Endometrial microvascular endothelial cells (primary cell): ENCODE measurements around the gene PIK3C2B. TPM values are rescaled to one million over a fixed set of nuclear protein-coding genes. Genes with fewer than 3 reads are reported as not detected.

ENCODE experiments used
- in situ Hi-C: cut with HindIII; loops from 2 replicates; pipeline ENCODE4 v1.10.0; 2017; ENCODE audit warnings: low sequenced_read_pairs, low pct_unique_long_range_greater_than_20kb; ENCODE audit errors: inconsistent ontology term
- total RNA-seq: library from RNA; depleted of rRNA; stranded (reverse); fragments of >200 nt; gene quantifications from one replicate; pipeline ENCODE4 v1.2.3, GENCODE V29; 2015; ENCODE audit errors: inconsistent ontology term

PIK3C2B gene
- total RNA-seq, 1 donor from 2014 or later: 14.9 TPM

DNA sequence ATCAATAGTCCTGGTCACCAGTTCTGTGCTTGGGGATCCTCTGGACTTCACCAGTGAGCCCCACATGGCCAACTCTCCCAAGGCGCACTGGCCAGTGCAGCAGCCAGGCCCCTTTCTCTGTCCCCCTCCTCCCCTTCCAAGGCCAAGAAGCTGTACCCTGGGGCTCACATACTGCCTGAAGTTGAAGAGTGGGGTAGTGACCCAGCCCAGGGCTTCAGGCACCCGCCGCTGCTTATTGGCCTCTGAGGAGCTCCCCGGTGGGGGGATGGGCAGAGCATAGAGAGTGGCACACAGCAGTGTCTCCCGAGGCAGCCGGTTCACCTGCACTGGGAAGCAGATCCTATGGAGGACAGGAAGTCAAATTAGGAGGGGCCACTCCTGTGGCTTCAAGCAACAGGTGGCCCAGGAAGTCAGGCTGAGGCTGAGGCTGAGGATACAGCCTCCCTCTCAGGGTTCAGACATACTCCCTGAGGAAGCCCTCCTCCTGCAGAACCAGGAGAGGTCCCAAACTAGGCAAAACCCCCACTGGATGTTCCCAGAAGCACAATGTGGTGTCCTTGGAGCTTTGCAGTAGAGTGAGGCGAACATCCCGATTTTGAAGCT is 44.8 kb downstream of the PIK3C2B start:
- in situ Hi-C loops: loop anchor here (5.0 kb wide), 1 partner anchor 53 kb away; no protein-coding TSS in a partner anchor

GRCh38 chr1:204448991-204449677 is 45.5 kb downstream of the PIK3C2B start:
- in situ Hi-C loops: loop anchor here (5.0 kb wide), 1 partner anchor 53 kb away; no protein-coding TSS in a partner anchor

DNA sequence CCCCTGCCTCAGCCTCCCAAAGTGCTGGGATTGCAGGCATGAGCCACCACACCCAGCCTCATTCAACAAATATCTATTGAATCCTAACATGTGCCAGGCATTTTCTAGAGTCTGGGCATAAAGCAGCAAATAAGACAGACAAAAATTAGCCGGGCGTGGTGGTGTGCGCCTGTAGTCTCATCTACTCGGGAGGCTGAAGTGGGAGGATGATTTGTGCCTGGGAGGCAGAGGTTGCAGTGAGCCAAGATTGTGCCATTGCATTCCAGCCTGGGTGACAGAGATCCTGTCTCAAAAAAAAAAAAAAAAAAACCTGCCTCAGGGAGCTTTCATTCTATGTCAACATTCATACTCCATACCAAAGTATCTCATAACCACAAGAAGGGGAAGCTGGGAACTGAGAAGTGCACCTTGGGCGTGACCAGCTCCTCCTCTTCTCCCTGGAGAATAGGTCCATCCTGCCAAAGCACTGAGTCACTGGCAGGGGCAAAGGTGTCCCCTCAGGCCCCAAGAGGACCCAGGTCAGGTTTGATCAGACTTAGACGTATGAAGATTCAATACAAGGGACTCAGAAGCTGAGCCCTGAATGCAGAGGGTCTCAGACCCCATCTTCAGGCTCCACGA is 46.2 kb downstream of the PIK3C2B start:
- in situ Hi-C loops: loop anchor here (5.0 kb wide), 1 partner anchor 54 kb away; no protein-coding TSS in a partner anchor

GRCh38 chr1:204447736-204448135 is 46.9 kb downstream of the PIK3C2B start:
- in situ Hi-C loops: loop anchor here (5.0 kb wide), 1 partner anchor 55 kb away; no protein-coding TSS in a partner anchor

DNA sequence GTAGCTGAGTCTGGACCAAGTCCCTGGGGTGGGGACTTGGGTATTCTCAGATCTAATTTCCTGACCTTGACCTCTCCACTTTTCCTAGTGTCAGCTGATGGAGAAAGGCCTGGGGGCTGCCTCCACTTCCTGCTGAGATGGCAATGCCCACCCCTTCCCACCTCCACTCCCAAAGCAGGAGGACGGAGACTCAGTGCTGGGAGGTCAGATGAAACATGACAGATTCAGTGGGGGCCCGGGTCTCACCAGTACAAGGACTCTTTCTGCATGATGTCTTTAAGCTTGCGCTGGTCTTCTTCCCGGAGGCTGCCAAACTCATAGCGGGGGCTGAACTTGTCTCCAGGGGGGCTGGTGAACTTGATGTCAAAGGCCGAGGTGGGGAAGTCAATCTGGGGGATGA is 47.4 kb downstream of the PIK3C2B start:
- in situ Hi-C loops: loop anchor here (5.0 kb wide), 1 partner anchor 55 kb away; no protein-coding TSS in a partner anchor

- in situ Hi-C loops: loop anchor here (5.0 kb wide), 1 partner anchor 56 kb away; no protein-coding TSS in a partner anchor
Observed at GRCh38 chr1:204446413-204447111, 48.0 kb downstream of the PIK3C2B start.

DNA sequence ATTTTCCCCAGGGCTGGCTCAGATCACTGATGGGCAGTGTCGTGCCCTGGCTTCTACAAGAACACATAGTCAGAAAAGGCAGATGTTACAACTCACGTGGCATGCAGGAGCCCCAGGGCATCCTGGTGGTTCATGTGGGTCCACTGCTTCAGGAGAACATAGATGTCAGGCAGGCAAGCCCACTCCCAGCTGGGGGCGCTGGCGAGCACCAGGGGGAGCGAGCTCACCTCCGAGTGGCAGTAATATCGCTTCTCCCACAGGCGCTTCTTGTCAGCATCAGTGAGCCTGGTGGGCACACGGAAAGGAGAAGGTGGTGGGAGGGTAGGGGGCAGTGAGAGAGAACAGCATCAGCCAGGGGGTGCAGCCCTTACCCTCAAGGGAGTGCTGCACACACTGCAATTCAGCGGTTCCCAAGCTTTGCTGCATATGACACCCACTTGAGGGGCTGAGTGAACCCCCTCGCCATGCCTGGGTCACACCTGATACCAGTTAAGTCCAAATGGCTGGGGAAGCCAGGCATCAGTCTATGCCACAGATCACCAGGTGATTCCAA is 48.7 kb downstream of the PIK3C2B start:
- in situ Hi-C loops: loop anchor here (5.0 kb wide), 1 partner anchor 56 kb away; no protein-coding TSS in a partner anchor

Other genes starting within 250 kb of the PIK3C2B start
- 2.2 TPM for gene PLEKHA6, start 134.9 kb downstream of the PIK3C2B start, total RNA-seq
- gene PPP1R15B, start 83.0 kb downstream of the PIK3C2B start, total RNA-seq: 39.4 TPM
- gene MDM4, start 21.6 kb upstream of the PIK3C2B start, total RNA-seq: 13.8 TPM
- not detected for gene LRRN2, start 190.9 kb upstream of the PIK3C2B start, total RNA-seq